ENCODE results near the gene DPYD. TPM values are rescaled to one million over a fixed set of nuclear protein-coding genes. Genes with fewer than 3 reads are reported as not detected.

The DPYD gene
- polyA plus RNA-seq, 1 of the 3 experiments (the other 2 are of a cell fraction), result 23.0 TPM

GRCh38 chr1:97340951-97341350 is 579.9 kb downstream of the DPYD start (continued):
- TF ChIP-seq YY1 (IDR thresholded peaks at IDR 0.05; ENCODE audit: low read depth), result no peak

GRCh38 chr1:97338347-97338746 is 582.5 kb downstream of the DPYD start:
- Histone ChIP-seq H3K79me2 (ENCODE audit: insufficient read depth) (no peaks in the 10 kb centered on the region; the same call in 1 of the 2 replicates), H3K4me1 (ENCODE audit: control insufficient read depth in 1 of 2, insufficient read depth in 2 of 2, low read depth in 1 of 2, low read length in 1 of 2) (peaks cover 3 to 30% of the 10 kb centered on the region in 2 experiments), H3K36me3 (replicated peaks in 1 of 2; ENCODE audit: control insufficient read depth in 1 of 2, insufficient read depth in 2 of 2, low read length in 1 of 2) (peaks cover 0 to 7% of the 10 kb centered on the region in 2 experiments), H3K4me2 (no peak overlapping the region), H2AFZ (ENCODE audit: low read depth) (no peak overlapping the region), H4K20me1 (ENCODE audit: insufficient read depth) (no peaks in the 10 kb centered on the region), H3F3A (replicated peaks; ENCODE audit: insufficient read depth) (peaks cover 20% of the 10 kb centered on the region), H3K9me2 (no peaks in the 10 kb centered on the region), H3K27me3 (ENCODE audit: insufficient read depth) (no peaks in the 10 kb centered on the region), H3K27ac (ENCODE audit: low read depth in 2 of 2, low read length in 1 of 2) (no peak overlapping the region), H3K9ac (no peak overlapping the region), H3K4me3 (ENCODE audit: low read depth in 2 of 2, low read length in 1 of 2) (no peak overlapping the region), H3K9me3 (no peaks in the 10 kb centered on the region)
- CTCF ChIA-PET, result interaction anchor here (0.6 kb wide), 1 partner anchor 1957 kb away, joined by 3 read pairs; no protein-coding TSS in a partner anchor
- POLR2A ChIA-PET, result no interaction called here
- WGBS (ENCODE audit: low lambda C conversion rate), result 96% methylated on average over 4 of the region's 4 CpGs
- TF ChIP-seq YY1 (IDR thresholded peaks at IDR 0.05; ENCODE audit: low read depth) (no peak), TEAD4 (IDR thresholded peaks at IDR 0.05; ENCODE audit: borderline replicate concordance, insufficient read depth) (no peak), JUND (IDR thresholded peaks at IDR 0.05) (no peak), CTCF (IDR thresholded peaks at IDR 0.05) (no peak), REST (IDR thresholded peaks at IDR 0.05; ENCODE audit: low read depth, low read length) (no peak), EZH2phosphoT487 (IDR thresholded peaks at IDR 0.05; ENCODE audit: borderline replicate concordance, low read depth) (no peak), MEF2A (IDR thresholded peaks at IDR 0.05; ENCODE audit: borderline replicate concordance, low read depth) (no peak), PBX3 (IDR thresholded peaks at IDR 0.05) (no peak), MAX (IDR thresholded peaks at IDR 0.05; ENCODE audit: low read depth) (no peak), FOXM1 (IDR thresholded peaks at IDR 0.05; ENCODE audit: low read depth) (no peak)
- DNase-seq, result no peak
